IPS-NIHi7 (cell line): ENCODE results near the gene TRIM52.
A peak's percentile ranks its signal among the peaks of the same experiment; 100 is the strongest.
"Not testable (repeated sequence)": the region's sequence is repeated elsewhere in the genome, so short reads cannot be mapped to it uniquely, and the experiment has no call there.

ENCODE experiments used
- DNase-seq: peaks from one replicate; pipeline ENCODE4 v3.0.0; 2012; ENCODE audit warnings: mixed read lengths; ENCODE audit errors: extremely low spot score

The TRIM52 gene

DNA sequence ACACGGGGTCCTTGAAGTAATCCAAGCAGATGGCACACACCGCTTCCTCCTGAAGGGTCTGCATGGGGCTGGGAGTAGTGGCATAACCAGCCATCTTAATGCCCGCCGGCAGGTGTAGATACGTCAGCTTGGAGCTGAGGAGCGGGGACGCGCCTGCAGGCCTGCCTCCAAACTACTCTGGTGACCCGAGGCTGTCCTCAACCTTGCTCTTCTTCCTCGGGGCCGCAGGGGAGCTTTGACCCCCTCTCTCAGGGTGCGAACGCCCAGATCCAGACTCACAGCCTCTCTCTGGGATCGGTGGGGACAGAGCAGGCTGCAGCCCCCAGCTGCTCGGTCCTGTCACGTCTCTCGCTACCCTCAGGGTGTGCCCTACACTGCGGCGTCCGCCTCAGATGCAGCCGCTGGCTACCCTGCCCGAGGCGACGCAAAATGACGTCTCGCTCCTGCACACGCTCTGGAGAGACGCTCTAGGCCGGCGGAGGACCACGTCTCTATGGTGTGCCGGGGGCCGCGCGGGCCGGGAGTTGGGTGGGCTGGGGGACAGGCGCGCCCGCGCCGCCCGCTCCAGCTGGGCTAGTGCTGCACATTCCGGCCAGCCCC, at the start of gene TRIM52:
TRIM52 (minus strand) TSS at position 424 of the 600 bp plus-strand sequence; CDS start at position 94, 330 bp downstream.
- peak; percentile 78 for DNase-seq

DNA sequence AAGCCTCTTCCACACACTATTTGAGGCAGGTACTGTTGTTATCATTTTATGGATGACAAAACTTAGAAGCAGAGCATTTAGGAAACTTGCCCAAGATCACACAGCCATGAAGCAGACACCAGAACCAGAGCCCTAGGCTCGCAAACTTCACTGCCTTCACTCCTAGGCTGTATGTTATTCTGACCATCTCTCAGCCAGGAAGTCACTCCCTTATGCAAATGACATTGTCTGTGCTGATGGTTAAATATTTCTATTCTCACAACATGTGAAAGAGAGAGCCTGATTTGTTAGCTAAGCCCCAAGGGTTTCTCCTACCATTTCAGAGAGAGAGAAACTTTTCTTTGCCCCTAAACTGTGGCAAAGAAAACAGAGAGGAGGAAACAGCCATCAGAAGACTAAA, 26.4 kb upstream of the TRIM52 start:
- not testable (repeated sequence) for DNase-seq

DNA sequence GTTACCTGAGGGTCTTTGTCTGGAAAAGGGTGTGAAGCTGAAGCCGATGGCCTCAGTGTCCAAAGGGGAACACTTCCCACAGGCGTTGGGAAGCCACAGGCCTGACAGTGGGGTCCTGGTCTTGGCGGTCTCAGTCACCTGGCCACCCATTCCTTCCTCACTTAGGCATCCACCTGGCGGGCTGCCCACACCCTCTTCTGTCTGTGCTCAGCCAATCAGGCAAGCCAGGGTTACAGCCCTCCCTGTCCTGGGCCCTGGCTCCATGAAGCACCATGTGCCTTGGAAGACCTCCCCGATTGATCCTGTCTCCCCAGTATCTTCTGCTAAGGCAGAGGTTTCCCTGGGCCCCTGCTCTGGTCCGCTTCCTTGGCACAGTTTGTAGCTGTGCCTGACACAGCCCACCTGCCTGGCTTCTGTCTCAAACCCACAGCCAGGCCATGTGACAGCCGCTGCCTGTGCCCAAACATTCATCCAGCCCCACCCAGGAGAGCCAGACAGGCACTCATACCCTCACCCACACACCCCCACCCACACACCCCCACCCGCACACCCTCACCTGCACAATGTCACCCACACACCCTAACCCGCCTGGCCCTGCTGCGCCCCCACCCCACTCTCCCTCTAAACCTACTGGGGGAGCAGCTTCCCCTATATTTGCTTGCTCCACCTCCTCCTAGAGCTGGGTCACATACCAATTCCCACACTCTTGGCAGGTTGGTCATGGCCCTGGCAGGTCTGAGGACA, 25.2 kb upstream of the TRIM52 start:
- not testable (repeated sequence) for DNase-seq

DNA sequence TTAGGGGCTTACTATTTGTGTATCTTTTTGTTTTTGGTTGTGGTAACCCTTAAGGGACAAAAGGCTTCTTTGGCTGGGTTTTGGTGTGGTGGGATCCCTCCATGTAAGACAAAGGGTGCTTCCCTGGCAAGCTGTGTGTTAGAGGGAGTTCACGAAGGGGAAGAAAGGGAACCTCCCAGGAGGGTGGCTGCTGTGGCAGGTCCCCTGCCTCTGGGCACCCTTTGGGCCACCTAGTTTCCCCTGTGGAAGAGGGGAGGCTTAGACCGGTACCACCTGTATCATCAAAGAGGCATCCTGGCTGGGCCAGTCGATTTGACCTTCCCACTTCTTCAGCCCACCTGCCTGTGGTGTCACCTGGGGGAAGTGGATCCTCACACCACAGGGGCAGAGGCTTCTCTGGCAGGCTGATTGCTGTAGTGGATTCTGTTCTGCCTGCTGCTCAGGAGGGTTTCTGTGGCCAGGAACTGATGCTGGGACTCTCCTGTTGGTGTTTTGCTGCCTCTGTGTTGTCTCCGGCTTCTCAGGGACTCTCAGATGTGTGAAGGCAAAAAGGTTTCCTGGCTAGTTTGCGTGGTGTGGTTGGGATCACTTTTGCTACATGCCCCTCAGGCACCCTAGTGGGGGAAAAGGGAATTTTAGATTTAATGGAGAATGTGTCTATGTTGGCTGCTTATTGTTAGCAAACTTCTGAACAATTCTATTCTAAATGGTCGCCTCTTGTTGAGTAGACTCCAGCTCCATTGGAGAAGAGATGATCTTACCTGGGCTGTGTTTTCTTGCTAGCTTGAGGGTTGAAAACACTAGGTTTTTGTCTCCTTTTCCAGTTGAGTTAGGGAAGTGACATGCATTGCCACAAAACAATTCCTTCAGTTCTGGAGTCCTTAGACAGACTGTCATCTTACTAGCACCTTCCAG, 23.2 kb upstream of the TRIM52 start:
- DNase-seq = not testable (repeated sequence)

DNA sequence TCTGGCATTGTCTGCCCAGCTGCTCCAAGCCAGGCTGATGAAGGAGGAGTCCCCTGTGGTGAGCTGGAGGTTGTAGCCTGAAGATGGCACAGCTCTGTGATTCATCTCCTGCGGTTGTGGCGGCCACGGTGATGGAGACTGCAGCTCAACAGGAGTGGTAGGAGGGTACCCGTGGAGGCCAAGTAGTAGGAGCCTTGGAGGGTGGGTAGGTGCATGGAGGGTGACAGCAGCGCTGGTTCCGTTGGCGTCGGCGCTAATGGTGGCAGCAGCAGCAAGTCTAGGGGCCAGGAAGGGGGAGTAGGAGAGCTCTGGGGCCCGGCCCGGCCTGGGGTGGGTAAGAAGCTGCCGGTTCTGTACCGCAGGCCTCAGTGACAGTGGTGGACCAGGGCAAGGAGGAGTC, 22.4 kb upstream of the TRIM52 start:
- no peak for DNase-seq

DNA sequence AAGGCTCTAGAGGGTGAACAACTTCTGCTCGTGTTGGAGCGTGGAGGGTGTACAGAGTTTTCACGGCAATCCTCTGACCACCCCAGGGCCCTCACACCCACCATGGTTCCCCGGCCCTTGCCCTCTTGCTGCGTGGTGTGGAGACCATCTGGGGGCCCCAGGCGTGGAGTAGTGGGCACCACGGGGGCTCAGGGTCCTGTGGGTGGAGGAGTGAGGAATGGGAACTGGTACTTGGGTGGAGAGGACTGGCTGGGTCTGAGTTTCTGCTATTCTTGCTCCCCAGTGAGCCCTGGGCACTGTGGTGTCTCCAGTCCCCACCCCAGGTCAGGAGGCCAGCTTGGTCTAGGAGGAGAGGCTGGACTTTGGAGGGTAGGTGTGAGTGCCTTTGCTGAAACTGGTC, 21.9 kb upstream of the TRIM52 start:
- DNase-seq = no peak

DNA sequence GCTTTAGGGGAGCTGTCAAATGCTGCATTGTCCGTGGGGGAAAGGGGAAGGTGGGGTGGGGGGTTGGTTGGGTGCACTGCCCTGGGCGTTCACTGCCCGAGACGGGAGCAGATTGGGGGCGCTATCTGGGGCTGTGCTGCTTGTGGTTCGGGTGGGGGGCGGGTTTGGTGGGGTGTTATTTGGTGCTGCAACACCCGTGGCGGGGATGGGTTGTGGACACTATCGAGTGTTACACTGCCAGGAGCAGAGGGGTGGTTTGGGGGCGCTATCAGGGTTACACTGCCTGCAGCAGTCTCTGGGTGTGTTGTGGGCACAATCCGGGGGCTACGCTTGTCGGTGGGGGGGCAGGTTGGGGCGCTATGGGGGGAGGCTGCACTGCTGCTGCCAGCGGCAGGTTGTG, 21.5 kb upstream of the TRIM52 start:
- not testable (repeated sequence) for DNase-seq

DNA sequence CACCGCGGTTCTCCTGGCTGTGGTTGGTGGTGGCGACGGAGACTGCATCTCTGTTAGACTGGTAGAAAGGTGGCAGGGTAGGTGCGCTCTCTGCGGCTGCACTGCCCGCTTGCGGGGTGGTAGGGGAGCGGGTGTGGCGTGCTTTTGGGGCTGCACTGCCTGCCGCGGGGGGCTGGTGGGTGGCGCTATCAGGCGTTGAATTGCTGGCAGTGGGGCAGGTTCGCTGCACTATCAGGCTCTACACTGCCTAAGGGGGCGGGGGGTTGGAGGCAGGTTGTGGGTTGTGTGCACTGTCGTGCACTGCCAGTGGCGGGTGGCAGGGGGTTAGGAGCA, 21.0 kb upstream of the TRIM52 start:
- DNase-seq = no peak

DNA sequence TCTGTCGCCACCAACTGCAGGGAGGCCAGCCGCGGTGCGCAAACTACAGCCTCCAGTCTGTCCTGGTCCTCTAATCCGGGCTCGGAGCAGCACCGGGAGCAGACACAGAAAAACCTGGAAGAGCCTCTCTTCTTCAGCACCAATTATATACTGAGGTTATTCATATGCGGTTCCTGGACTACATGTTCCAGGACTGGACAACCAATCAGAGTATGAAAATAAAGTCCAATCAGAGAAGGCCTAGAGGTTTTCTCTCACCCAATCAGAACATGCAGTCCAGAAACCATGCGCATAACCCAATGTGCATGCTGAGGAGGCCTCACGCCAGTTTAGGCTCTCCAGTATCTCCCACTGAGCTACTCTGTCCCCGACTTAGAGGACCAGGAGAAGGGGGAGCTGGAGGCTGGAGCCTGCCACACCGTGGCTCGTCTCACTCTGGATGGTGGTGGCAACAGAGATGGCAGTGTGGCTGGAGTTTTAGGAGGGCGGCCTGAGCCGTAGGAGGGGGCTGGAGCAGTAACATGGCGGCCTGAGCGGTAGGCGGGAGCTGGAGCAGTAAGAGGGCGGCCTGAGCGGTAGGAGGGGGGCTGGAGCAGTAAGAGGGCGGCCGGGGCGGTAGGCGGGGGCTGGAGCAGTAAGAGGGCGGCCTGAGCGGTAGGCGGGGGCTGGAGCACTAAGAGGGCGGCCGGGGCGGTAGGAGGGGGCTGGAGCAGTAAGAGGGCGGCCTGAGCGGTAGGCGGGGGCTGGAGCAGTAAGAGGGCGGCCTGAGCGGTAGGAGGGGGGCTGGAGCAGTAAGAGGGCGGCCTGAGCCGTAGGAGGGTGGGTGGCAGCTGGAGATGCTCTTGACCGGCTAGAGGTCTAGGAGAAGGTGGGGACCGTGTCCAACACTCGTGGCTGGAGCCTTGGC, 20.4 kb upstream of the TRIM52 start:
- peak; percentile 87 for DNase-seq

DNA sequence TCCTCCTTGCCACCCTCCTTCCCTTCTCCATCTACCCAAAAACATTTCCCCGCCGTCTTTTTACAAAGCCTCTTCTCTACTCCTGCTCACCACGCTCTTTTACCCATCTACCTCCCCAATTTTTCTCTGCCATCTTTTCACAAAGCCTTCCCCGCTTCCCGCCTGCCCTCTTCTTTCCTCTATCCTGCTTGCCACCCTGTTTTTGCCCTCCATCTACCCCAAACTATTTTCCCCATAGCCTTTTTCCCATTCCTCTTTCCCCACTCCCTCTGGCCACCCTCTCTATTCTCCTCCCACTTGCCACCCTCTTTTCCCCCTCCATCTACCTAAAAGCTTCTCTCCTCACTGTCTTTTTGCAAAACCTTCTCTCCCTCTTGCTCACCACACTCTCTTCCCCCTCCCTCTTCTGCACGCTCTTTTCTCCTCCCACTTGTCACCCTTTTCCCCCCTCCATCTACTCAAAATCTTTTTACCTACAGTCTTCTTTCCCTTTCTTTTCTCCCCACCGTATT, 19.4 kb upstream of the TRIM52 start:
- no peak for DNase-seq

DNA sequence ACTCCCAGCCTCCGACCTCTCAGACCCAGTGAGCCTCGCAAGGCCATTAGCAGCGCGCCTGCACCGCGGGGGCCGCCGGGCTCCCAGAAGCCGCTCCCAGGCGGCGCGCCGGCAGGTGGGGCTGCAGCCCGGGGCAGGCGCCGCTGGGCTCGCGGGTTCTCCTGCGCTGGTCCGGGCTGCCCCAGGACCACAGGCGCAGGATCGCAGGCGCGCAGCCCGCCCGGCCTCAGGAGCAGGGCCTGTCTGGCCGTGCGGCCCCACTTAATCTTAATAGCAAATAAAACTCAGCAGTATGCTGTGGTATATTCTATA, 12.4 kb upstream of the TRIM52 start:
- DNase-seq = peak; percentile 51

DNA sequence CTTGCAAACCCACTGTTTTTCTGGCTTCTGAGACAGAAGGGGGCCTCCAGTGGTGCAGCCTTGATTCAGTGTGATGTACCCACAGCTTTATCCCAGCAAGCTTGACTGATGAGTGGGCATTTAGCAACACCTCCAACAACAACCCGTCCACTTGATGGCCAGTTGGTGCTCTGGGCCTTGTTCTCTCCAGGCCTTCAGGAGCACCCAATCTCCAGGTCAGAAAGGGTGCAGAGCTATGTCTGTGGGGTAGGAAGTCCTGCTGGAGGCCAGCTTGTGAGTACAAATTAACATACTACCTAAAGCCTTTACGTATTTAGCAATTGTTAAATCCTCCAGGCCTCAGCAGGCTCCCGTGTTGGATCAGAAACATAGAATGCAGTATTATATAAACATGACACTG, 10.1 kb upstream of the TRIM52 start:
- no peak for DNase-seq

DNA sequence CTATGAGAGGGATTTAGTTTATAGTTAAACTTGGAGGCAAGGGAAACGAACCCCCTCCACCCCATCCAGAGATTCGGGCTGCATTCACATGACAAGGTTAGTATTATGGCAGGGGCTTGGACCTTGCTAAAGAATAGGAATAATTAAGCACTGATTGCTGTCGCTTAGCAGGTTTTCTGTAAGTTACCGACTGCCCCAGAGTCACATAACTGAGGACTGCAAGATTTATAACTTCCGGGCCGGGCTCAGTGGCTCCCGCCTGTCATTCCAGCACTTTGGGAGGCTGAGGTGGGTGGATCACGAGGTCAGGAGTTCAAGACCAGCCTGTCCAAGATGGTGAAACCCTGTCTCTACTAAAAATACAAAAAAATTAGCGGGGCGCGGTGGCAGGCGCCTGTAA, 7.0 kb upstream of the TRIM52 start:
- DNase-seq = not testable (repeated sequence)

DNA sequence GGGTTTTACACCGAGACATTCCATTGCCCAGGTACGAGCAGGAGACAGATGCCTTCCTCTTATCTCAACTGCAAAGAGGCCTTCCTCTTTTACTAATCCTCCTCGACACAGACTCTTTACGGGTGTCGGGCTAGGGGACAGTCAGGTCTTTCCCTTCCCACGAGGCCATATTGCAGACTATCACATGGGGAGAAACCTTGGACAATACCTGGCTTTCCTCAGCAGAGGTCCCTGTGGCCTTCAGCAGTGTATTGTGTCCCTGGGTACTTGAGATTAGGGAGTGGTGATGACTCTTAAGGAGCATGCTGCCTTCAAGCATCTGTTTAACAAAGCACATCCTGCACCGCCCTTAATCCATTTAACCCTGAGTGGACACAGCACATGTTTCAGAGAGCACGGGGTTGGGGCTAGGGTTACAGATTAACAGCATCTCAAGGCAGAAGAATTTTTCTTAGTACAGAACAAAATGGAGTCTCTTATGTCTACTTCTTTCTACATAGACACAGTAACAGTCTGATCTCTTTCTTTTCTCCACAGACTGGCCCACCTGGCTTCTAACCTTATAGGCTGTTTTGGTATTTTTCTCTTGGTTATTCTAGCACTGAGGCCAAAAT, 6.5 kb upstream of the TRIM52 start:
- not testable (repeated sequence) for DNase-seq

DNA sequence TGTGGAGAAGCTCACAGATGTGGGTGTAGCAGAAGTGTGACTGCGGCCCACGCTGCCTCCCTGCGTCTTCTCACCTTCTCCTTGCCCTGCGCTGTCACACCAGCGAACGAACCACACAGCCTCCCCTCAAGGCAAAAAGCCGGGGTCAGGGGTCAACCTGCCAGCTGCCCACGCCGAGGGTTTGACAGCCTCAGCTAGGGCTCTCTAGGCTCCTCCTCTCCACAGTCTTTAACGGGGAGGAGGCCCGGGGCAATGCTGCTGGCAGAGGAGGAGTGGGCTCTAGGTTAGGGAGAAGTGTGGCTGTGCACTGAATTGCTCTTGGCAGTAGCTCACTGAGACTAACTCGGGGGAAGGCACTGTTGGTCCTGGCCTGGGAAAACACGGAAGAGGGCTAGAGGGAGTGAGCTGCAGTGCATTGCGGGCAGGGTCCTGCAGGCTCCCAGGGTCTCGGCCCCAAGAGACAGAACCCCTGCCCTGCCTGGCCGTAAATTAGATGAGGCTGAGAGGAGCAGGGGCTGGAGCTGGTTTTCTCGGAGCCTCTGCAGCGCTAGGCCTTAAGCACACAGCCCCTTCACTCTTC, 4.2 kb upstream of the TRIM52 start:
- no peak for DNase-seq

DNA sequence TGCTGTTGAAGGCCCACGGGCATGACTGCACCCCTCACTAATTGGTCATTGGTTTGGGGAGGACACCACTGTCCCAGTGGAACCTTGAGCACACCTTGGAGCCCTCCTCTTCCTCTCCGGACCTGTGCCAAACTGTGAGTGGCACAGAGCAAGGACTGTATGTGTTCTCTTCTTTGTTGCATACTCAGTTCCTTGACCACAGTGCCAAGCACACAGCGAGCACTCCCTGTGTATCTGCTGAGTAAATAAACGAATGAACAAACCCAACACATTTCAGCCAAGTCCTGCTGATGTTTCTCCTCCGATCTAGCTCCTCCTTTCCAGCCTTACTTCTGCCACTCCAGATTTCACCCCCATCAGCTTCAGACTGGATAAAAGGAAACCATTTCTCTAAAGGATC, 2.7 kb upstream of the TRIM52 start:
- DNase-seq = no peak

DNA sequence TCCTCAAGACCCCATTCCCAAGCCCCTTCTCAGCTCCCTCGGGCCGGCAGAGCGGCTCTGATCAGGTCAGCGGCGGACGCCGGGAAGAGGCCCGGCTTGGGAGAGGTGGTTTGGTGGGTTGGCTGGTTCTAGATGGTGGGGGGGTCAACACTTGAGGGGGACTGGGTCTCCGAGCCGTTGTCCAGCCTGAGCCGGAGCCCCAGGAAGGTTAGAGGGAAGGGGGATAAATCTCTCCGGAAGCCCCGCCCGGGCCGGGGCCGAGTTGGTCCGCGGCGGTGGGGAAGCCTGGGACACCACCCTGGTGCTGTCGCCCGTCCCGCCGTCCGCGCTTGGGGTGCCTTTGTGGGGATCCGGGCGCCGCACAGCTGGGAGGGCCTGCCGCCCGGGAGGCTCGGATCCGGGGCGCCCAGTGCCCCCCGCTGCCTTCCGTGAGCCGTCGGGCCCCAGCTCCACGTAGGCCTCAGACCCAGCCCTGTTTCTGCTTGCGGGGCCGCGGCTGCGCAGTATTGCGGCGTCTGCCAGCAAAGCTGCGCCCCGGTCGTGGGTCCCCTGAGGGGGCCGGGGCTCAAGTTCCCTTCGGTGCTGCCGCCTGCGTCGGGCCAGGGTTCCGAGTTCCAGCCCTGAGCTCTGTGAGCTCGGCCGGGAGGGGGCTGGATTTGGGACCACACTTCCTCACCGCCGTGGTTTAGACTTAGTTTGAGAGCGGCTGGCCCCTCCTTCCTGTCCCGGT, 542 bp upstream of the TRIM52 start:
- peak; percentile 38 for DNase-seq

DNA sequence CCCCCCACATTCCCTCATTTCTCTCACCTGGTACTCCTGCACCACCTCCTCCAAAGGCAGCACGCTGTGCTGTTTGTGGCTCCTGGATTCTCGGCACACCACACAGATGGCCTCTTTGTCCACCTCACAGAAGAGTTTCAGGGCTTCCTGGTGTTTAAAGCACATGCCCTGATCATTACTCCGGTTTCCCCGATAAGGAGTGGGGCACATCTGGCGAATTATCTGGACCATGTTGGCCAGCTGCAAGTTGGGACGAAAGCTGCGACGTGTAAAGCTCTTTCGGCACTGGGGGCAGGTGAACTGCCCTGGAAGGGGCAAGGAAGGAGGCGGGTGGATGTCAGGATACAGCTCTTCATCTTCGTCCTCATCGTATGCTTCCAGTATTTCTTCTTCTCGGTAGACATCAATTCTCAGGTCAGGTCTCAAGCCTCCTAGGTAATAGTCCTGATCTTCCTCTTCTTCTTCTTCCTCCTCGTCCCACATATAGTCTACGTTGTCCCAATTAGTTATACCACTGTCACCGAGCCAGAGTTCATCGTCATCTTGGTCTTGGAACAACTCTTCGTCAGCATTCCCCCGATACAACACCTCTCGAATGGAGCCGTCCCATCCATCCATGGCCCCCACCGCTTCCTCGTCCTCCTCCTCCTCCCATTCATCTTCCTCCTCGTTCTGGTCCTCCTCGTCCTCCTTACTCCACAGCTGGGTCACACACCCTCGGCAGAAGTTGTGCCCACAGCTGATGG, 796 bp downstream of the TRIM52 start:
- DNase-seq = no peak

DNA sequence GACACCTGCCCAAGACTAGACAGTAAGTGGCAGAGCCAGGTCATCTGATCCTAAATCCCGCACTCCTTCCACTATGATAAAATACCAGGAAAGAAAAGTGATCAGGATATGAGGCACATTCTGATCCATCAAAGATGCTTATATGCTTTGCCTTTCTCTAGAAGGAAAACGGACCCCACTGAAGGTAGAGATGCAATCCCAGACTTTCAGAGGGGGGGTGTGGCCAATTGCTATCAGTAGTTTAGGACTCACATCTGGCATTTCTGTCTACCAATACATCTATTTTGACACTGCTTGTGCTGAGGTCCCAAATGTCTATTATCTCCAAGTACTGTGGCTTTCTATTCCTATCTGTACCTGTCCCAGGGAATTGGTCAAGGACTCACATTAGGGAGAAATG, 1.7 kb downstream of the TRIM52 start:
- DNase-seq = no peak
